EL (cell line): ENCODE results near the gene TH.
"Not testable (repeated sequence)": the region's sequence is repeated elsewhere in the genome, so short reads cannot be mapped to it uniquely, and the experiment has no call there.

Experiments used
- DNase-seq: peaks from one replicate; pipeline ENCODE4 v3.0.0-alpha.2; 2016

The TH gene

GRCh38 chr11:2194877-2195755 lies 23.5 kb upstream of the TH start:
- peak; percentile 29 for DNase-seq

DNA sequence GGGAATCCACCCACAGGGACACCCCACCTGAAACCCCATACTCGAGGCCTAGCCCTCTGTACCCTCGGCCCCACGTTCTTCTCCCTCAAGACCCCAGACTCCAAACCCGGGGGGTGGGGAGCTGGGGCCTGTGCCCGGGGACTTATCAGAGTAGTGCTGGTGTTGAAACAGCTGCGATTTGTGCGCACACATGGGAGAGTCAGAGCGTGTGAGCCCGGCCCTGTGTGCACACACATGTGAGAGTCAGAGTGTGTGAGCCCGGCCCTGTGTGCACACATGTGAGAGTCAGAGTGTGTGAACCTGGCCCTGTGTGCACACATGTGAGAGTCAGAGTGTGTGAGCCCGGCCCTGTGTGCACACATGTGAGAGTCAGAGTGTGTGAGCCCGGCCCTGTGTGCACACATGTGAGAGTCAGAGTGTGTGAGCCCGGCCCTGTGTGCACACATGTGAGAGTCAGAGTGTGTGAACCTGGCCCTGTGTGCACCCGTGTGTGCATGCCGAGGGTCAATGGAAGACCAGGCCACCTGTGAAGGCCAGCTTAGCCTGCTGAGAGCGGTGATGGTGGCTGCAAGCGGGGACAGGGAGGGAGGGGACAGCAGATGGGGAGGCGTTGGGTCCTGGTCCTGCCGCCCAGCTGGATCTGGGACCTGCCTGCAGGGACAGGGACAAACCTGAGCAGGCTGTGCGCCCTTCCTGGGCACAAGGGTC lies 22.4 kb upstream of the TH start:
- not testable (repeated sequence) for DNase-seq

- no peak for DNase-seq
These were observed 21.7 kb upstream of the TH start for GRCh38 chr11:2193099-2193887.

DNA sequence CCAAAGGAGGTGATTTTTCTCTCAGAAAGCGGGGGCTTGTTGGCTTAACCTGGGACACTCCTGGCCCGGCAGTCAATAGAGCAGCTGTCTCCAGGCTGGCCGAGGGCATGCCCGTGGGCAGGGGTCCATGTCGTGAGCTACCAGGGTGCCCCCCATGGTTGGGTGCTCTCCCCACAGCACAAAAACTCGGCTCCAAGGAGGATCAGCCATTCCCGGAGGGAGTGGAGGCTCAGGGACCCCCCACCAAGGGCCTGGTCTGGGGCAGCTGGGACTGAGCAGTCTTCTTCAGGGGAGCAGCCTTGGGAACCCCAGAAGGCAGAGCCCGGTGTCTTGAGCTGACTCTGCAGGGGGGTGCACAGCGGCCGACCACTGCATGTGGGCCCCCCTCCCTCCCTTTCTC lies 20.8 kb upstream of the TH start:
- no peak for DNase-seq

GRCh38 chr11:2191883-2192282 lies 20.3 kb upstream of the TH start:
- DNase-seq, result no peak

DNA sequence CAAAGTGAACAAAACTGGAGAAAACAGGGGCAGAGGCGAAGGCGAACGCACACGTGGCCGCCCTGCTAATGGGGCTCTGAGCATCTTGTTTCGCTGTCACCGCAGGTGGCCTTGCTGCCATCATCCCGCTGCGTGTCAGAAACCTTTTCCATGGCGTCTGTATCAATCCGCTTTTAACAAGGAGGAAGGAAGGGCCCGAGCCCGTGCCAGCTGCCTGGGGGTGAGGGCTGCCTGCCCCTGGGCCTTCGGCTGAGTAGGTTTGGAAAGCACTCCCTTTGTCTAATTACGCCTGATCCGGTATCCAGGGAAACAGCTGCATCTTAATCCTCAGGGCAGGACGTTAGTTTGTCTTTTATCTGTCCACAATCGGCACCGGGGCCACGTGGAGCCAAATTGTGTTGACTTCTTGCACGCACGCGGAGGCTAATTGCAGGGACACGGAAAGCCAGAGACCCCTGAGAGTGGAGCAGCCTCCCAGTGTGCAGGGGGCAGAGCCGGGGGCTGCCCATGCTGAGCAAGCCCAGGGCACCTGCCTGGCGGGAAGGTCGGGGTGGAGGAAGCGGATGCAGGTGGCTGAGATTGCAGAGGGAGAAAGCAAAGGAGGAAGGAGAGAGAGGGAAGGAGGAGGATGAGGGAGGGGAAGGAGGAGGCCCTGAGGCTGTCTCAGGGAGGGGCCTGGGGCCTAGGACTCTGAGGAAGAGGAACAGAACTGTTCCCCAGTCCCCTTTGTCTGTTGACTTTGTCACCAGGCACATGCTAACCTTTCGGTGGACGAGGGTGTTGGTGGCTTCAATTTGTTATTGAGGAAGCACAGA lies 19.2 kb upstream of the TH start:
- DNase-seq, result no peak

DNA sequence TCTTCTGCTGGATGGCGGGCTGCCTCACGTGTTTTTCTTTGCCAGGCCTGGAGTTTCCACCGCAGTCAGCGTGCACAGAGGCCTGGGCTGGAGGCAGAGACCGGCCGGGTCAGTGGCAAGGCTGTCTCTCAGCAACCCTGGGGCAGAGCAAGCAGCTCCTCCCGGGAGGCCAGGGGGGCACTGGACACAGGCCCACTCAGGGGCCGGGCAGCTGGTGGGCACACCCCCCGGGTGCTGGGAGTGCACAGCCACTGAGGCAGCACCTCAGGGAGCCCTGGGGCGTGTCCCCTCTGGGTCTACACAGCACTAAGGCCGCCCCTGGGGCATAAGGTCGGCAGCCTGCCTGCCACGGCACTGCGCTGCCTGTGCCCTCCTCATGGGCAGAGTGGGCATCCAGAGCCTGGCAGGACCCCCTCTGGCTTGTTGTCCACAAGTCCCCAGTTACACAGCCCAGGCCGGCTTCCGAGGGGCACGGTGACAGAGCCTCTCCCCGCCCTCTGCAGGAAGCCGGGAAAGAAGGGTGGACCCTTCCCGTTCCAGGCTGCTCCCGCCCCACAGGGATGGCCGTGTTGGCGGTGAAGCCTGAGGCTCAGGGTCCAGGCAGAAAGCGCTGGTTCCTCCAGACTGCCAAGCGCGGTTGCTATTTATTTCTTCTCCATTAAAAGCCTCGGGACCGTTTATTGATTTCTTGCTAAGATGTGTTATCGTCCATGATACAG lies 18.5 kb upstream of the TH start:
- DNase-seq, result no peak

DNA sequence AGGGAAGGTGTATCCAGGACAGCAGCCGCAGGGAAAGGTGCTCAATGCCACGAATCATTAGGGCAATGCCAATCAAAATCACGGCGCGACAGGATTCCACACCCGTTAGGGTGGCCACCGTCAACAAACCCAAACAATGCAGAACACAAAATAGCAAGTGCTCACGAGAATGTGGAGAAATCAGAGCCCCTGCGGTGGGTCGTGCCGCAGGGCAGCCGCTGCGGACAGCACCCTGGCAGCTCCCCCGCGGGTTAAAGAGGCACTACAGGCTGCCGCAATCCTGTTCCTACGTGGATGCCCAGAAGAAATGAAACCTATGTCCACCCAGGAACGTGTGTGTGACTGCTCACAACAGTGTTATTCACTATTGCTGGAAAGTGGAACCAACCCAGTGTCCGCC lies 17.1 kb upstream of the TH start:
- no peak for DNase-seq

DNA sequence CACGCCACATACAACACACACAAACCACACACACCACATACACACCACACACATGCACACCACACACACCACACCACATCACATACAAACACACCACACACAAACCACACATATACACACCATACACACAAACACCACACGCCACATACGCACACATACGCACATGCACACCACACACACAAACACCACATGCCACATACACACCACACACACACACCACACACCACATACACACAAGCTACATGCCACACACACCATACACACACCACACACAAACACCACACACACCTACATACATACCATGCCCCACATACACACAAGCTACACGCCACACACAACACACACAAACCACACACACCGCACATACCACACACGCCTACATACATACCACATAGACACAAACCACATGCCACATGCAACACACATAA lies 15.7 kb upstream of the TH start:
- no peak for DNase-seq

DNA sequence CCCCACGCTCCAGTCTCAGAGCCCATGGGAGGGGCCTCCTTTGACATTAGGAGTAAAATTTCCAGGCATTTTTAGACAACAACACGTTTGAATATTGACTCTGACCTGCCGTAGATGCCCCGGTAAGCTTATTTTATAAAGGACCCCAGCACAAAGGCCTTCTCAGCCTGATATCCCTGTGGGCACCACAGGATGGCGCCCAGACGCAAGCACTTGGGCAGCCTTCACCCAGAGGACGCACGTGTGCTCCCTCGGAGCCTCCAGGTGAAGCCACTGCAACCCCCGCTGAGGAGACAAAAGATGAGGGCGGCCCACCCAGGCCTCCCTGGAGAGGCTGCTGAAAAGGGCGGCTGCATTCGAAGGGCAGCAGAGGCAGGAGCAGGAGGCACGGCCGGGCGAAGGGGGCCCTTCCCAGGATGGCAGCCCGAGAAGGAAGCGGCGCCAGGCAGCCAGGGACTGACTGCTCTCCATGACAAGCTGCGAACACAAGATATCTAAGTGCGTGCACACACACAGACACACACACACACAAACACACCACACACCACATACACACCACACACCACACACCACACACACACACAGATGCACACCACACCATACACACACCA lies 15.2 kb upstream of the TH start:
- peak; percentile 23 for DNase-seq

DNA sequence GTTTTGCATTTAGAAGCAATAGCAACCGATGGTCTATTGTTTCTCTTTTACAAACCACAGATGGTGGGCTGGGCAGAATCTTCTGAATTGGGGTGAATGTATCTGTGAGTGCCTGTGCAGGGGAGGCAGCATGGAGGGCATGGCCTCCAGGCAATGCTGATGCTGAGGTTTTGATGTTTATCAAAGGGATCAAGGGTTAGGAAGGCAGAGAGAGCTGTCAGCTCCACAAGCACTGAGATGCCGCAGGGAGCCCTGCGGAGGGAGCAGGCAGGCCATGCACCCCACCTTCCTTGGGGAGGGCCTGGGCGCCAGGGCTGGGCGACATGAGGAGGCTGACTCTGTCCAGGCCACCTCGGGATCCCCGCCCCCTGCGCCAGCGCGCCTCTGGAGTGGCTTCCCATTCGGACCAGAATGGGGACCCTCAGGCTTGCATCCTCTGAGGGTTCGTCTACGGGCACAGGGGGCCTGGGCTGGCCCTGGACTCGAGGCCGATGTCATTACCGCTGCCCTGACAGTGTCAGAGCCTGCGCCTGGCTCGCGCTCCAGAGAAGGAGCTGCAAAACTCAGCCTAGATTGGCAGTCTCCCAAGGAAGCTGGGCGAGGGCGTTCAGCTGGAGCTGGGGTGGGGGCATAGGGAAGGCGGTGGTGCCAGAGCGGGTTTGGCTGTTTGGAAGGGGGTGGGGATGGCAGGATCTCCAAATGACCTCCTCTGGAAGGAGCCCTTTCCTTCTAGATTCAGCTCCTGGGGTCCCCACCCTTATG lies 13.9 kb upstream of the TH start:
- no peak for DNase-seq

- DNase-seq, result no peak
These were observed 11.3 kb upstream of the TH start for GRCh38 chr11:2182692-2183474.

DNA sequence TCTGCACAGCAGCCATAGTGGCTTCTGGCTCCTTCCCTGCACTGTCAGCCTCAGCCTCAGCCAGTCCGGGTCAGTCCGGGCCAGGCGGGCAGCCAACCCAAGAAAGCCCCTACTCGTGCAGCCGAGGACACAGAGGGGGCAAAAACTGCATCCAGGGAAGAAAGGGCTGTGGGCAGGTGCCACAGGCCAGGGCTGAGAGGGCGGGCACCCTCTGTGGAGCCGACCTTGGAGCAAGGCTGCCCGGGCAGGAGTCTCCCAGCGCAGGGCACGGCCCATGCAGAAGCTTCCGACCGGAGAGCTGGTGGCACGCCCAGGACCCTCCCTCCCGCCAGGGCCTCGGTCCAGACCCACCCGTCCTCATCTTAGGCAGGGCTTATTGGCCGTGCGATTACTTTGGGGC lies 10.5 kb upstream of the TH start:
- DNase-seq, result no peak

DNA sequence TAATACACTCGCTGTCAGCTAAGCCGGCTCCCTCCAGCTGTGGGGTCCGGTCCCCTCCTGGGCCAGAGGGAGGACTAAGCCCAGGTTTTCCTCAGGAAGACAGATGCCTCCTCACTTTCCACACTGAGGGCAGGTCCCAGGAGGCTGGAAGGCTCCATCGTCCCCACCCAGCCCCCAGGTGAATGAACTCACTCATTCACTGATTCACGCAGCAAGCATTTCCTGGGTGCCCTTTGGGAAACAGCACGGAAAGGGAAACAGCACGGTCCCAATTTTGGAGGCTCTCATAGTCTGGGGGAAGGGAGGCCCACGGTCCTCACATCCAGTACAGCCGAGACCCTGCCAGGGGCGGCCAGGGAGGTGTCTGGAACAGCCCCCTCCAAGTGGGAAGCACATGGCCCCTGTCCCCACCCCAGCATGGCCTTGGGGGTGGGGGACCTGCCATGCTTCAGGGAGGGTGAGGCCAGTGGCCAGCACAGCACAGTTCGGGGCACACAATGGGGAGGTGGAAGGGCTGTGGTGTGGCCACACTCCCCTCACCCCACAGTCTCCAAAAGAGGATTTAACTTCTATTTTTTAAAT lies 9.3 kb upstream of the TH start:
- DNase-seq, result peak; percentile 60

DNA sequence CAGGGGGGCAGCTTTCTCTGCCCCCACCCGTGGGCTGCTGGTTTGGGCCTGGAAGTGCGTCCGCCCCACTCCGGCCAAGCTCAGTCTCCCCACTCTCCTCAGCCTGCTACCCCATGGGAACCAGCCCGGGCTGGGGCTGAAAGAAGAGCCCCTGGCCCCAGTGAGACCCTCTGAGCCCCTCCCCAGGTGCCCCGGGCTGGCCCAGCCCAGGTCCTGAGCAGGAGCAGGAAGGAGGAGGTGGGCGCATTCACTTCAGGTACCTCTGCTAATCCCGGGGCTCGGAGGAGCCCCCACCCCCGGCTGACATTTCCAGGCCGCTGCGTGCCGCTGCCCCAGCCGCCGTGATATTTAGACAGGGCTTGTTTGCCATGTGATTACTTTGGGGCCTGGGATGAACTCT lies 8.7 kb upstream of the TH start:
- DNase-seq, result no peak

GRCh38 chr11:2179516-2179915 lies 7.9 kb upstream of the TH start:
- DNase-seq, result no peak

DNA sequence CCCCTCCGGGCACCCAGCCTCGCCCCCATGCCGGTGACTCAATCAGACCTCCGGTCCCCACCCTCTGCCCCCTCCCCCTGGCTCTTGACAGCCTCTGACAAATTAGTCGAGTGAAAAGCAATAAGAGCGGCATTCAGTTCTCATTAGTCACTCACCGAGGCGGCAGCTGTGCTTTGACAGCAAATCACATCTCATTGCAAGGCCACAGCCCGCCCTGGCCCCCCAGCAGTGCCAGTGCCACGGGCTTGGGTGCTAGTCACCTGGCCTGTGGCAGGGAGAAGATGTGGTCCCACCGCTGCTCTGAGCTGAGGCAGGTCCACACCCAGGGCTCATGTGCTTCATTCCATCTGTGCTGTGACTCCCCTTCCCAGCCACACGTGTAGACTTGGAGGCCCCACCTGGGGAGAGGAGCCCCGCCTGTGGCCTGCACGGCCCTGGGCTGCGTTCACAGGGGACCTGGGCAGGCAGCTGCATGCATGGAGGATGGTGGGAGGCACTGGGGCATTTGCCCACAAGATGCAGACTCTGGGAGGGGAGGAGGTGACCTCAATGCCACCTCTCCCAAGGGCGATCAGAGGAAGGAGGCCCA lies 7.4 kb upstream of the TH start:
- peak; percentile 88 for DNase-seq

GRCh38 chr11:2178055-2178773 lies 6.6 kb upstream of the TH start:
- DNase-seq, result not testable (repeated sequence)
